GM18909 (cell line): ENCODE measurements around the gene HHIPL2.

ENCODE experiments used
- ATAC-seq: cut with Tn5 transposase; IDR thresholded peaks from one replicate; pipeline ENCODE4 v1.9.1; 2021; ENCODE audit warnings: mild to moderate bottlenecking; ENCODE audit not compliant: unreplicated experiment, poor library complexity

Gene HHIPL2

GRCh38 chr1:222547944-222548671, at the start of gene HHIPL2:
Gene HHIPL2 (minus strand): TSS chr1:222548104. CDS start chr1:222548044, 60 bp downstream.
- ATAC-seq = no peak

- no peak for ATAC-seq
Measured at GRCh38 chr1:222596696-222597095, 48.8 kb upstream of the HHIPL2 start.

DNA sequence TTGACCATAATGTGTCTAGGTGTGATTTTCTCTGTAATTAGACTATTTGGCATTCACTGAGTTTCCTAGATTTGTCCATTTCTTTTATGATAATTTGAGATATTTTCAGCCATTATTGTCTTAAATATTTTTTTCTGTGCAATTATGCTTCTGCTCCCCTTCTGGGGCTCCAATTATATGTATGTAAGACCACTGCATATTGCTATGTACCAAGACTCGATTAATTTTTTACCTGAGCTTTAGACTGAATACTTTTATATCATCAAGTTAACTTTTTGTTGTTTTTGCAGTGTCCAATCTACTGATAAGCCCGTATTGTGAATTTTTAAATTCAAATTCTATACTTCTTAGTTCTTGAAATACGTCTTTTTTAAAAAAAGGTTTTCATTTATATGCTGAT, 46.9 kb upstream of the HHIPL2 start:
- no peak for ATAC-seq

DNA sequence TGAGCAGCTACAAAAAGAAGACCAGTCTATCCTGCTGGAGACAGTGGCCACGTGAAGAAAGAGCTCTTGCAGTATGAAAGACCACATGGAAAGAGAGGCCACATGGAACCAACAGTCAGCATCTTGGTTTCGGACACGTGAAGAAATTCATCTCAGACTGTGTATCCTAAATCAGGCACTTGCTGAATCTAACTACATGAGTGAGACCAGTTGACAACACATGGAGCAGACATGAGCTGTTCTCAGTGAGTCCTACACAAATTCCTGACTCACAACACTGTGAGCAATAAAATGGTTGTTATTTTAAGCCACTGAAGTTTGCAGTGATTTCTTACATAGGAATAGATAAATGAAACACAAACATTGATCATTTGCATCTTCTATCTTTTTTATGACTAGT, 44.3 kb upstream of the HHIPL2 start:
- ATAC-seq = no peak

GRCh38 chr1:222589462-222590302, 41.8 kb upstream of the HHIPL2 start, which contains the start of gene TAF1A:
Gene TAF1A (minus strand): TSS chr1:222589933.
- peak; percentile 100 for ATAC-seq

DNA sequence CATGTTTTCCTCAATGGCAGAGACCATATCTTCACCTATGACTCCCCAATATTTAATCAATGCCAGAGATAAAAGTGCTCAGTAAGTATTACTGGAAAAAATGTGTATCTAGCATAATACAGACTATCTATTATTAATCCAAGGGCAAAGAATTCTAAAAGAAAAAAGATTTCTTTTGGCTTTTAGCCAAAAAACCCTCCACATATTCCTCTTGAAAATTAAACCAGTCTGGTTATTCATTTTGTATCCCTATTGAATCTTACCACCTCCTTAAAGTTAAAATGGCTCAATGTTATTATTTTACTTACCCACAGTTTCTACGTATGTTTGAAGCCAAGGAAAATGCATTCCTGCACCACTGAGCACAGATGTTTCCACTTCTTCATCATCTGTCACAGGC, 40.2 kb upstream of the HHIPL2 start:
- ATAC-seq = no peak

- no peak for ATAC-seq
Measured at GRCh38 chr1:222586842-222587241, 38.9 kb upstream of the HHIPL2 start.

GRCh38 chr1:222583079-222583478, 35.2 kb upstream of the HHIPL2 start:
- peak; percentile 93 for ATAC-seq

- ATAC-seq = peak; percentile 56
Measured at GRCh38 chr1:222582099-222582774, 34.3 kb upstream of the HHIPL2 start.

DNA sequence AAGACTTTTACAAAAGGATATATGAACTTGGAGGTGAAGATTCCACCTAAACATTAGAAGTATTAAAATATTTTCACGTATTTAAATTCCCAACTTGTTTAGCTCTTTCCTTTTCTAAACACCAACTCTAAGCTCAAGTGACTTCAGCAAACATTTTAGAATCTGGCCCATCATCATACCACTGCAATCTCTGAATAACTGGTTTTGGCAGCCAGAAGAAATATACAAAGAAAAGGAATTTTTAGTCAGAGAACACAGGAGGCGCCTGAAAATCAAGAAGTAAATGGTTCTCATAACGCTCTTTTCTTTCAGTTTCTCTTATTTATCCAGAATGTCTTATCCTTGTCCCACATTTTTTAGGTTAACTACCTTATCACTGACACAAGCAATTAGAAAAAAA, 31.4 kb upstream of the HHIPL2 start:
- ATAC-seq = no peak

GRCh38 chr1:222570837-222571236, 22.9 kb upstream of the HHIPL2 start:
- no peak for ATAC-seq

DNA sequence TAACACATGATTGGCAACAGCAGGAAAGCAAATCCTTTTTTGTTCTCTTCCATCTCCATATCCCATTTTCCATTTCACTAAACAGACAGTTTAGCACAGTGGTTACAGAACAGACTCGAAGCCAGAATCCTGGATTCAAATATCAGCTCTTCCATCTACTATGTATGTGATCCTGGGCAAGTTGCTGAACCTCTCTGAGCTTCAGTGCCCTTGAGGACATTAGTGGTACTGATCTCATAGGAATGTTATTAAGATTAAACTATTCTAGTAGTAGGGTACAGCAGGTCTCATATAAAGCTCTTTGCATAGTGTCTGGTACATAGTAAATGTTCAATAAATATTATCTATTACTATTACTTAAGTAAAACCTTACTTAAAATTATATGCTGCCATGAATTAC, 13.8 kb upstream of the HHIPL2 start:
- no peak for ATAC-seq

DNA sequence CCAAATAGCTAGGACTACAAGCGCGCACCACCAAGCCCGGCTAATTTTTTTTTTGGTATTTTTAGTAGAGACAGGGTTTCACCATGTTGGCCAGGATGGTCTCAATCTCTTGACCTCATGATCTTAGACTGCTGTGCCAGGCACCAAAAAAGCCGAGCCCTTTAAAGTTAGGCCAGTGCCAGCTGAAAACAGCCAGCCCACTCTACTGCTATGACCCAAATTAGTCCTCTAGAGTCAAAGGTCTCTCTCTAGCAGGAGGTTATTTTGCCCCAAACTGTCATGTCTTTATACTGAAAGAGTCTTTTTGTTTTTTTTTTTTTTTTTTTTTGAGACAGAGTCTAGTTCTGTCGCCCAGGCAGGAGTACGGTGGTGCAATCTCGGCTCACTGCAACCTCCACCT, 9.7 kb upstream of the HHIPL2 start:
- no peak for ATAC-seq

- no peak for ATAC-seq
Measured at GRCh38 chr1:222557148-222557547, 9.2 kb upstream of the HHIPL2 start.

DNA sequence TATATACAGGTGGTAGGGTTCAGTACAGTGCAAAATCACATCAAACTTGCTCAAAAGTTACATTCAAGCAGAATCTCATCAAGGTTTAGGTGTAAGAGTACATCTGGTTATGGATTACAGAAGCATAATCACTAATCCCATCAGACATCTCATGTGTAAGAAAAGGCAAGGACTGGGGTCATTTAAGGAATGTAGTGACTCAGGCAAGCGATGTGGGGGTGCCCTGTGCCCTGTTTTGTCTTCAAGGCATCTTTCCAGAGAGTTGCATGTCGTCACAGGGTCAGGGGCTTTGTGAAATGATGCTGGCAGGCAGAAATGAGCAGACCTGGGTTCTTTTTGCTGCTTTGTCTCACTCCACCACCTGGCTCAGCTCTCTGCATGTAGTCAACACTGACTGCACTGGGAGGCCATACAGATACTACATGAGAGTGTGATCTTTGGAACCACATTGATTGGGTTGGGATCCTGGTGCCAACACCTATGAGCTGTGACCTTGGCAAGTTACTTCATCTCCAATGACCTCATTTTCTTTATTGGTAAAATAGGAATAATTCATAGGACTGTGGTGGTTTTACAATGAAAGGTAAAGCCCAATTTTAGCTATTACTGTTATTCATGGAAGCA, 8.2 kb upstream of the HHIPL2 start:
- ATAC-seq = no peak

DNA sequence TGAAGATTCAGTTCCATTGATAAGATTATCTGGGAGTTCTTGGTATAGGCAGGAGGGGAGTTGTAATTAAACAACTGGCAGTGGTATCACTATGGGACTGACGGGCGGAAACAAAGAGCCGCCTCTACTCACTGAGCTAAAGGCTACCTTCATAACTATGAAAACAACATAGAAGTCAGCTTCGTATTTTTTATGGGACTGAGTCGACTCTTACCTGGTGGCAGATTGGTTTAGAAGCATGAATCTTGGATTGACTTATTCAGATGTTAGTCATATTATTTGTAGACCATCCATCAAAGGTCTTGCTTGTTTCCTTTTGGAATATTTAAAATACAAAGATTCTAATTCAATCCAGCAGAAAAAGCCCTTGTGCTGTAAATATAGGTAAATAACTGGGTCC, 6.3 kb upstream of the HHIPL2 start:
- no peak for ATAC-seq

- no peak for ATAC-seq
Measured at GRCh38 chr1:222552882-222553281, 5.0 kb upstream of the HHIPL2 start.

DNA sequence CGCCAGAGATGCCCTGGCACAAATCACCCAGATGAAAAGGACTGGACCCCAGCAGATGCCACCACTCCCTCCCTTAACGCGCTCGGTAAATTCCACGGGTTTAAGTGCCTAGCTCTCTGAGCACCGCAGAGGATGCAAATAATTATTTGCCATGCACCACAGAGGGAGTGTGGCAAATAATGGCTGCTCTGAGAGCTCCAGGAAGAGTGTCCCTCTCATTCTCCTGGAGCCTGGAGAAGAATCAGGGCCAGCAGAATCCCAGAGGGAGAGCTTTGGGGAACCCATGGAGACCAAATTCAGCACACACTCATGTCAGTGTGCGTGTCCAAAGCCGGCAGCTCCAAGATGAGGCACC, 667 bp downstream of the HHIPL2 start:
- ATAC-seq = no peak

GRCh38 chr1:222546548-222547259, 1.2 kb downstream of the HHIPL2 start:
- ATAC-seq = no peak

DNA sequence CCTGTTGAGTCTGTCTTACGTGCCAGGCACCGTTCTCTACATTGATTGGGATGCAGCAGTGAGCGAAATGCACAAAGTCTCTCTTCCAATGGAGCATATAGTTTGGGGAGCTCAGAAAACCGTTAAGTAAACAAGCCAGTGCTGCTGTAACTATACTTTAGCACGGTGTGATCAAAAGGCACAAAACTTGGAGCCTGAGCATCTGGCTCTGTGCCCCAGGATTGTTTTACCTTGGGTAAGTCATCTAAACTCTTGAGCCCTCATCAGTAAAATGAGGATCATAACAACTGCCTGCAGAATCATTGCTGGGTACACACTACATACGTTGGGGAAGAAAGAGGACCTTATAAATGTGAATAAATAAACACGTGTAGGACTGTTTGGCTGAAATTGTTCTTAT, 1.8 kb downstream of the HHIPL2 start:
- no peak for ATAC-seq
